Measurements from ENCODE around the gene SNX21. TPM values are rescaled to one million over a fixed set of nuclear protein-coding genes. Genes with fewer than 3 reads are reported as not detected.

Gene SNX21
- total RNA-seq, 2 experiments from 2014 or later: 0.36 to 0.89 TPM

- POLR2A ChIA-PET: interaction anchor here (1.3 to 1.8 kb wide), 3 partner anchors 93 to 173 kb away, joined by 3 to 7 read pairs (median 3); partner anchors contain the start of gene ZNF335
- Histone ChIP-seq H3K4me3 (ENCODE audit: low read length) (no peak overlapping the region), H3K36me3 (ENCODE audit: insufficient read depth, low read length) (peaks cover 58% of the 10 kb centered on the region), H3K27me3 (ENCODE audit: control insufficient read depth in 1 of 2, insufficient read depth in 2 of 2, low read length in 2 of 2) (no peaks in the 10 kb centered on the region), H3K9me3 (ENCODE audit: control insufficient read depth in 1 of 2, insufficient read depth in 1 of 2, low read length in 2 of 2) (no peaks in the 10 kb centered on the region), H3K4me1 (ENCODE audit: insufficient read depth, low read length) (peaks cover 5% of the 10 kb centered on the region), H3K27ac (ENCODE audit: low read depth in 1 of 2, low read length in 2 of 2) (peak overlapping the region in 1 of 2 donors; percentile 1)
- no peak overlapping the region for H3K4me3 Mint-ChIP-seq
- H3K27me3 Mint-ChIP-seq: no peaks in the 10 kb centered on the region
- peak; percentile 43 to 79 (median 57) for DNase-seq
- no peaks in the 10 kb centered on the region for H3K9me3 Mint-ChIP-seq
- H3K27ac Mint-ChIP-seq: no peak overlapping the region
- peak; percentile 75 for TF ChIP-seq CTCF (IDR thresholded peaks at IDR 0.05)
- intact Hi-C loops (cut with DNase I, micrococcal nuclease): loop anchor here (1.0 to 10.0 kb wide), 4 partner anchors 58 to 886 kb away; partner anchors contain the start of genes ACOT8 (in 1 of the 2), TP53RK (in 1 of the 2) and ZSWIM3 (in 1 of the 2)
- CTCF ChIA-PET: interaction anchor here (0.6 to 1.7 kb wide), 19 partner anchors 10 to 505 kb away, joined by 3 to 11 read pairs (median 3); partner anchors contain the start of genes SYS1, UBE2C and ZSWIM1
- peaks cover 15% of the 10 kb centered on the region for H3K4me1 Mint-ChIP-seq (ENCODE audit: low read depth)
- peaks cover 76% of the 10 kb centered on the region for H3K36me3 Mint-ChIP-seq (ENCODE audit: low read depth)
- ATAC-seq (ENCODE audit: poor library complexity): peak; percentile 99
These were observed 34.5 kb upstream of the SNX21 start for GRCh38 chr20:45798935-45799642.

GRCh38 chr20:45801851-45802250, 31.7 kb upstream of the SNX21 start:
- H3K36me3 ChIP-seq (ENCODE audit: insufficient read depth, low read length): peaks cover 58% of the 10 kb centered on the region
- Mint-ChIP-seq H3K9me3 (no peaks in the 10 kb centered on the region), H3K27ac (no peak overlapping the region), H3K36me3 (ENCODE audit: low read depth) (peaks cover 74% of the 10 kb centered on the region), H3K27me3 (no peaks in the 10 kb centered on the region), H3K4me3 (no peak overlapping the region), H3K4me1 (ENCODE audit: low read depth) (peaks cover 12% of the 10 kb centered on the region)
- H3K4me1 ChIP-seq (ENCODE audit: insufficient read depth, low read length): peaks cover 5% of the 10 kb centered on the region
- CTCF ChIA-PET: no interaction called here
- H3K27me3 ChIP-seq (ENCODE audit: control insufficient read depth in 1 of 2, insufficient read depth in 2 of 2, low read length in 2 of 2): no peaks in the 10 kb centered on the region
- intact Hi-C loops (cut with DNase I, micrococcal nuclease): loop anchor here in 1 of 2 experiments (10.0 kb wide), 2 partner anchors 373 to 563 kb away; no protein-coding TSS in a partner anchor
- ATAC-seq (ENCODE audit: poor library complexity) (no peak), DNase-seq (no peak)
- TF ChIP-seq CTCF (IDR thresholded peaks at IDR 0.05): no peak
- no peaks in the 10 kb centered on the region for H3K9me3 ChIP-seq (ENCODE audit: control insufficient read depth in 1 of 2, insufficient read depth in 1 of 2, low read length in 2 of 2)
- POLR2A ChIA-PET: no interaction called here
- H3K27ac ChIP-seq (ENCODE audit: low read depth in 1 of 2, low read length in 2 of 2): no peak overlapping the region
- H3K4me3 ChIP-seq (ENCODE audit: low read length): no peak overlapping the region

- Mint-ChIP-seq H3K4me3 (no peak overlapping the region), H3K4me1 (ENCODE audit: low read depth) (peaks cover 15% of the 10 kb centered on the region), H3K27ac (no peak overlapping the region), H3K27me3 (no peaks in the 10 kb centered on the region), H3K36me3 (ENCODE audit: low read depth) (peaks cover 60% of the 10 kb centered on the region), H3K9me3 (no peaks in the 10 kb centered on the region)
- H3K36me3 ChIP-seq (ENCODE audit: insufficient read depth, low read length): peaks cover 43% of the 10 kb centered on the region
- no peaks in the 10 kb centered on the region for H3K9me3 ChIP-seq (ENCODE audit: control insufficient read depth in 1 of 2, insufficient read depth in 1 of 2, low read length in 2 of 2)
- ChIA-PET CTCF (interaction anchor here (0.5 kb wide), 1 partner anchor 155 kb away, joined by 3 read pairs; no protein-coding TSS in a partner anchor), POLR2A (interaction anchor here (1.2 kb wide), 1 partner anchor 19 kb away, joined by 3 read pairs; the partner anchor contains the start of genes DNTTIP1 and WFDC3)
- H3K4me3 ChIP-seq (ENCODE audit: low read length): no peak overlapping the region
- ATAC-seq (ENCODE audit: poor library complexity): no peak
- no peak overlapping the region for H3K27ac ChIP-seq (ENCODE audit: low read depth in 1 of 2, low read length in 2 of 2)
- DNase-seq: no peak
- TF ChIP-seq CTCF (IDR thresholded peaks at IDR 0.05): no peak
- intact Hi-C loops (cut with DNase I, micrococcal nuclease): loop anchor here in 1 of 2 experiments (5.0 kb wide), 2 partner anchors 47 to 82 kb away; partner anchors contain the start of genes ACOT8, CTSA, NEURL2 and ZSWIM3
- peaks cover 16% of the 10 kb centered on the region for H3K4me1 ChIP-seq (ENCODE audit: insufficient read depth, low read length)
- no peaks in the 10 kb centered on the region for H3K27me3 ChIP-seq (ENCODE audit: control insufficient read depth in 1 of 2, insufficient read depth in 2 of 2, low read length in 2 of 2)
These were observed 23.2 kb upstream of the SNX21 start for GRCh38 chr20:45810191-45810970.
